CD4-positive, alpha-beta T cell (primary cell): ENCODE measurements around the gene NPNT. TPM values are rescaled to one million over a fixed set of nuclear protein-coding genes. Genes with fewer than 3 reads are reported as not detected.

ENCODE experiments used
- ATAC-seq: fragments of 200-7000 bp; cut with Tn5 transposase; one replicate; pipeline ENCODE4 v1.10.0; 2022; ENCODE audit warnings: mild to moderate bottlenecking; ENCODE audit not compliant: poor library complexity
- CTCF ChIA-PET: fragments of 350-600 bp; sonication (Branson Sonifier 250); formaldehyde crosslinking; loops from one replicate; lab custom pipeline; 2021; ENCODE audit warnings: antibody characterized with exemption, inconsistent platforms; lab: Charles Lee
- POLR2A ChIA-PET: fragments of 350-600 bp; sonication (Branson Sonifier 250); formaldehyde crosslinking; loops from one replicate; lab custom pipeline; 2021; ENCODE audit warnings: antibody characterized with exemption, inconsistent platforms; lab: Charles Lee
- DNase-seq, 14 experiments: peaks; one replicate each; pipeline ENCODE4 v3.0.0-alpha.2; 2013 to 2020; ENCODE audit warnings: mixed read lengths in 2 of 14
- H3K27ac ChIP-seq, 2 donors: one replicate each; pipeline versions ENCODE4 v1.5.1 to v1.7.0; 2013; ENCODE audit warnings: low read length in 2 of 2, low read depth in 1 of 2, mild to moderate bottlenecking in 1 of 2
- H3K27me3 ChIP-seq, 2 experiments: 1 replicate in 1 of 2; 2 replicates in 1 of 2; pipeline versions ENCODE4 v1.6.1 to v1.7.0; 2013; ENCODE audit warnings: low read length in 2 of 2, control low read depth in 1 of 2, mild to moderate bottlenecking in 1 of 2, moderate library complexity in 1 of 2; ENCODE audit not compliant: insufficient read depth in 2 of 2, control insufficient read depth in 1 of 2
- H3K36me3 ChIP-seq: one replicate; pipeline ENCODE4 v1.6.1; 2013; ENCODE audit warnings: low read length, control low read depth; ENCODE audit not compliant: insufficient read depth
- H3K4me1 ChIP-seq: one replicate; pipeline ENCODE4 v1.6.1; 2013; ENCODE audit warnings: low read length, control low read depth; ENCODE audit not compliant: insufficient read depth
- H3K4me3 ChIP-seq: one replicate; pipeline ENCODE4 v1.5.1; 2013; ENCODE audit warnings: mild to moderate bottlenecking, low read length, moderate library complexity
- H3K9me3 ChIP-seq, 2 experiments: 1 replicate in 1 of 2; 2 replicates in 1 of 2; pipeline versions ENCODE4 v1.6.1 to v1.7.0; 2013; ENCODE audit warnings: low read length in 2 of 2, mild to moderate bottlenecking in 2 of 2, control low read depth in 1 of 2, moderate library complexity in 1 of 2; ENCODE audit not compliant: control insufficient read depth in 1 of 2, insufficient read depth in 1 of 2
- H3K27ac Mint-ChIP-seq: one replicate; pipeline ENCODE4 v1.8.0; 2020; ENCODE audit warnings: mixed read lengths
- H3K27me3 Mint-ChIP-seq: one replicate; pipeline ENCODE4 v1.8.0; 2021; ENCODE audit warnings: mixed read lengths
- H3K36me3 Mint-ChIP-seq: one replicate; pipeline ENCODE4 v1.8.0; 2021; ENCODE audit warnings: low read depth, mixed read lengths
- H3K4me1 Mint-ChIP-seq: one replicate; pipeline ENCODE4 v1.8.0; 2021; ENCODE audit warnings: low read depth, mixed read lengths
- H3K4me3 Mint-ChIP-seq: one replicate; pipeline ENCODE4 v1.8.0; 2020; ENCODE audit warnings: mild to moderate bottlenecking, mixed read lengths
- H3K9me3 Mint-ChIP-seq: one replicate; pipeline ENCODE4 v1.8.0; 2020; ENCODE audit warnings: mixed read lengths
- intact Hi-C, 2 experiments: fragments of 100-400 bp; cut with DNase I in 1 of 2; cut with micrococcal nuclease in 1 of 2; formaldehyde crosslinking; loops; one replicate each; pipeline versions ENCODE4 v1.15.1 to v1.9.0; 2023 to 2025; cut with DNase I, micrococcal nuclease
- total RNA-seq, 174 experiments: library from RNA in 2 of 174; stranded (reverse) in 2 of 174; gene quantifications; one replicate each; pipeline ENCODE4 v1.2.3 and lab custom pipeline; 2021 to 2026
- TF ChIP-seq, protein P1 (sequence below): fragments of 200-600 bp; IDR thresholded peaks from one replicate; pipeline ENCODE4 v1.8.0; 2022; ENCODE audit warnings: antibody characterized with exemption, mild to moderate bottlenecking

The NPNT gene
- total RNA-seq, 2 experiments from 2014 or later, result not detected

DNA sequence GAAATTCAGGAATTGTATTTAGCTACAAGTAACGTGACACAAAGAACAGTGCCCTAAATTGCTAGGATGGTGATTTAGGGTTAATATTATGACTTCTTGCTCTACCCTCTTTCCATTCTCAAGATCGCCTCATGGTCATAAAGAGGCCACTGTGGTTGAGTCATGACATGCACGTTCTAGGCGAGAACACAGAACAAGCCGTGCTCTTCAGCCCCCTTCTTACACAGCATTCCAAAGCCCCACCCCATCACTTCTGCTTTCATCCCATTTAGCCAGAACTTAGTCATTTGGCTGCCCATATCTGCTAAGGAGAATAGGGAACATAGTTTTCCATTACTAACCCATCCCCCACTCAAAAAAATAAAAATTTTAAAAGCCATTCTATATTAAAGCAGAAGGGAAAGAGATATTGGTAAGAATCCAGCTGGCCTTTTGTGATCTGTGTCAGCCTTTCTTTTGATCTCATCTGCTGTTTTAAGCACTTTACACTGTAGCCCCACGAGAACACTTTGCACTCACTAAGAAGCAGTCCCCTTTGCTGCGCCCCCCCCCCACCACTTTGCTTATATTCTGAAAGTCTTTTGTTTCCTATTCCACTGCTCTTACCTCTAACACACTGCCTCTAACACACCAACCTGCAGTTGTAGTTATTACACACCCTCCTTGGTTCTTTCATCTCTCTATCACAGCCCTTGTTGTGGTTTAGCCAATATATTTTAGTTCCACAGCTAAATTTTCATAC is 28.4 kb downstream of the NPNT start:
- no peaks in the 10 kb centered on the region for H3K4me1 Mint-ChIP-seq
- no peak overlapping the region for H3K4me3 Mint-ChIP-seq
- Histone ChIP-seq H3K27me3 (no peaks in the 10 kb centered on the region), H3K36me3 (no peaks in the 10 kb centered on the region), H3K9me3 (no peaks in the 10 kb centered on the region), H3K27ac (no peak overlapping the region), H3K4me1 (no peaks in the 10 kb centered on the region), H3K4me3 (no peak overlapping the region)
- POLR2A ChIA-PET, result no interaction called here
- no peak for DNase-seq
- CTCF ChIA-PET, result no interaction called here
- H3K36me3 Mint-ChIP-seq, result no peaks in the 10 kb centered on the region
- no peaks in the 10 kb centered on the region for H3K27me3 Mint-ChIP-seq
- no peak for ATAC-seq
- TF ChIP-seq, protein P1, sequence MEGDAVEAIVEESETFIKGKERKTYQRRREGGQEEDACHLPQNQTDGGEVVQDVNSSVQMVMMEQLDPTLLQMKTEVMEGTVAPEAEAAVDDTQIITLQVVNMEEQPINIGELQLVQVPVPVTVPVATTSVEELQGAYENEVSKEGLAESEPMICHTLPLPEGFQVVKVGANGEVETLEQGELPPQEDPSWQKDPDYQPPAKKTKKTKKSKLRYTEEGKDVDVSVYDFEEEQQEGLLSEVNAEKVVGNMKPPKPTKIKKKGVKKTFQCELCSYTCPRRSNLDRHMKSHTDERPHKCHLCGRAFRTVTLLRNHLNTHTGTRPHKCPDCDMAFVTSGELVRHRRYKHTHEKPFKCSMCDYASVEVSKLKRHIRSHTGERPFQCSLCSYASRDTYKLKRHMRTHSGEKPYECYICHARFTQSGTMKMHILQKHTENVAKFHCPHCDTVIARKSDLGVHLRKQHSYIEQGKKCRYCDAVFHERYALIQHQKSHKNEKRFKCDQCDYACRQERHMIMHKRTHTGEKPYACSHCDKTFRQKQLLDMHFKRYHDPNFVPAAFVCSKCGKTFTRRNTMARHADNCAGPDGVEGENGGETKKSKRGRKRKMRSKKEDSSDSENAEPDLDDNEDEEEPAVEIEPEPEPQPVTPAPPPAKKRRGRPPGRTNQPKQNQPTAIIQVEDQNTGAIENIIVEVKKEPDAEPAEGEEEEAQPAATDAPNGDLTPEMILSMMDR, result no peak
- no peaks in the 10 kb centered on the region for H3K9me3 Mint-ChIP-seq
- intact Hi-C loops, result no loop called here
- no peak overlapping the region for H3K27ac Mint-ChIP-seq

DNA sequence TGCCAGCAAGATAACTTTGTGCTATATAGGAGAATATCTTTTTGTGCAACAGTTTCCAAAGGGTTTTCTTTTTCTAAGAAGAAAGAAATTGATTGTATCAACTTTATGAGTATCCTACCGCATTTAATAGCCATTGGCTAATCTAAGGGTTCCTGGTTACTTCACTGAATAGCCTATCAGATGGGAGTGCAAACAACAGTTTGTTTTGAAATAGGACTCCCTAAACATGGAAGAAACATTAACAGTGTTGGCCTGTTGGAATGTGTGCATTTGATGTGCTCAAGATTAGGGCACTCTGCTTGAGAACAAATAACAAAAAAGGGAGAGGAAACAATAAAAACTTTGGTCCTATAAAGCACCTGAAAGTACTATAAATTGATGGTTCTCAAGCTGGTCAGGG is 29.1 kb downstream of the NPNT start:
- DNase-seq (no peak), ATAC-seq (no peak)
- Histone ChIP-seq H3K4me3 (no peak overlapping the region), H3K36me3 (no peaks in the 10 kb centered on the region), H3K27me3 (no peaks in the 10 kb centered on the region), H3K27ac (no peak overlapping the region), H3K4me1 (no peaks in the 10 kb centered on the region), H3K9me3 (no peaks in the 10 kb centered on the region)
- POLR2A ChIA-PET, result no interaction called here
- intact Hi-C loops, result no loop called here
- CTCF ChIA-PET, result no interaction called here
- TF ChIP-seq, protein P1, result no peak
- Mint-ChIP-seq H3K4me1 (no peaks in the 10 kb centered on the region), H3K27me3 (no peaks in the 10 kb centered on the region), H3K9me3 (no peaks in the 10 kb centered on the region), H3K36me3 (no peaks in the 10 kb centered on the region), H3K4me3 (no peak overlapping the region), H3K27ac (no peak overlapping the region)

DNA sequence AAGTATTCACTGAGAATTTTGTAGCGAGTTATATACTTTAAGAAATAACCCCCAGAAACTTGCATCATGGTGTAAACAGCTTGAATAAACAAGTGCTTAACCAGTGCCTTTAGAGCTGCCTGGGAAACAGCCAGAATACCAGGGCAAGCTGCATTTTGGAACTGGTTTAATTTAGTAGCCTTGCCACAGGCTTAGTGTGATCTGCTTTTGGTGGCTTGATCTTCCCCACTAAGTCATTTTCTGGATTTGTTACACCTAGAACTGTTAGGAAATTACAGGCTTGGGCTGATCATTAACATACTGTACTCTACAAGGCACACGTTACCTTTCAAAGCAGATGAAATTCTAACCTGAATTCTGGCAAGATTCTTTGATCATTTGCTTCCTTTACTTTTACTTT is 35.4 kb downstream of the NPNT start:
- intact Hi-C loops, result no loop called here
- ChIA-PET POLR2A (no interaction called here), CTCF (no interaction called here)
- TF ChIP-seq, protein P1, result no peak
- Histone ChIP-seq H3K27me3 (no peaks in the 10 kb centered on the region), H3K36me3 (no peaks in the 10 kb centered on the region), H3K4me3 (no peak overlapping the region), H3K4me1 (no peaks in the 10 kb centered on the region), H3K9me3 (no peaks in the 10 kb centered on the region), H3K27ac (no peak overlapping the region)
- ATAC-seq (no peak), DNase-seq (no peak)
- Mint-ChIP-seq H3K4me3 (no peak overlapping the region), H3K36me3 (no peaks in the 10 kb centered on the region), H3K4me1 (no peaks in the 10 kb centered on the region), H3K9me3 (no peaks in the 10 kb centered on the region), H3K27ac (no peak overlapping the region), H3K27me3 (no peaks in the 10 kb centered on the region)
